Thyroid gland (tissue), 4 donors: ENCODE measurements around the gene TAC3.

Source experiments
- CTCF ChIP-seq, 6 experiments: fragments of 200-600 bp in 3 of 6; fragments of 450-650 bp in 3 of 6; sonication (generic) in 3 of 6; IDR thresholded peaks; one replicate each; pipeline ENCODE4 v1.5.1; 2016 to 2019; ENCODE audit warnings: antibody characterized with exemption in 6 of 6, mild to moderate bottlenecking in 2 of 6, inconsistent platforms in 1 of 6, moderate library complexity in 1 of 6
- POLR2A ChIP-seq, 2 donors: fragments of 450-650 bp; IDR thresholded peaks; one replicate each; pipeline ENCODE4 v1.6.1; 2017; ENCODE audit warnings: antibody characterized with exemption in 2 of 2, mild to moderate bottlenecking in 2 of 2, moderate library complexity in 1 of 2

DNA sequence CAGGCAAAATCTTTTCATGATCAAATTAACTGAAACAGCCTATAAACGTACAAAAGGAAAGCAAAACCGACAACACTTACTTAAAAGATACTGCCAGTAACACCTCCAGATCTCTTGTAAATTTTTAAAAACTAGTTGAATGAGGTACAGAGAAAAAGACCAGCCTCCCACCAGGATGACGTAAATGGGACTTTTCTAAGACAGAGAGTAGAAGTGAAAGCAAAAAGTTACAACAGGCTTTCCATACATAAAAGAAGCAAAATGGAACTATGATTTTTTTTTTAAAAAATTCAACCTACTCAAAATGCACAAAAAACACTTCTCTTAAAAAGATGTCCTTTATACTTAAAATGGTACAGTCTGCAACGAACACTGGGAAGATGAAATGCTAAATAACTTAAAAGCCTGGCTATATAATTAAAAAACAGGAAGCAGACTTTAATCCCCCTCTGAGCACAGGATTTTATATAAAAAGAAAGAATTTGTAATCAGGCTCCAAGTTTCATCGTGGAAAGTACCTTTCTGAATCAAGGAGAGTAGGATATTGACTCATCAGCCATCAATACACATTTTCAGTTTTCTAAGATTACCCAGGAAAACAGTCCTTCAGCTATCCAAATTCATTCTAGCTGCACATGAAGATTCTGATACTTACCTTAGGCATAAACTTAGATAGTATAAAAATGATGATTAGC is 47.8 kb upstream of the TAC3 start:
- TF ChIP-seq POLR2A (IDR thresholded peaks at IDR 0.05) (no peak), CTCF (IDR thresholded peaks at IDR 0.05) (no peak)
